ENCODE results near the gene PDILT.
A peak's percentile ranks its signal among the peaks of the same experiment; 100 is the strongest.
"Not testable (repeated sequence)": the region's sequence is repeated elsewhere in the genome, so short reads cannot be mapped to it uniquely, and the experiment has no call there.

Gene PDILT

GRCh38 chr16:20430480-20430879 lies 25.9 kb upstream of the PDILT start:
- H3K4me1 ChIP-seq (ENCODE audit: control insufficient read depth, insufficient read depth, low read length); CTCF ChIA-PET; H3K4me3 ChIP-seq (ENCODE audit: low read depth, low read length); H3K27ac ChIP-seq (ENCODE audit: extremely low read depth, low read depth, low read length); POLR2A ChIA-PET; H3K9me3 ChIP-seq (ENCODE audit: control insufficient read depth, insufficient read depth, low read depth, low read length); H3K36me3 ChIP-seq (ENCODE audit: control insufficient read depth in 2 of 2, insufficient read depth in 1 of 2, low read length in 2 of 2): not testable (repeated sequence)
- peak; percentile 61; the same call in 1 of the 2 replicates for TF ChIP-seq ZNF366 (tag by site-specific recombination; conservative IDR thresholded peaks at IDR 0.05)

- H3K36me3 ChIP-seq (ENCODE audit: control insufficient read depth in 2 of 2, insufficient read depth in 1 of 2, low read length in 2 of 2); H3K4me3 ChIP-seq (ENCODE audit: low read depth, low read length); H3K9me3 ChIP-seq (ENCODE audit: control insufficient read depth, insufficient read depth, low read depth, low read length); H3K27ac ChIP-seq (ENCODE audit: extremely low read depth, low read depth, low read length); POLR2A ChIA-PET; H3K4me1 ChIP-seq (ENCODE audit: control insufficient read depth, insufficient read depth, low read length): not testable (repeated sequence)
- CTCF ChIA-PET = interaction anchor here (0.5 kb wide), 1 partner anchor 24 kb away, joined by 3 read pairs; no protein-coding TSS in a partner anchor
Observed at GRCh38 chr16:20429499-20429898, 25.0 kb upstream of the PDILT start.

- H3K27ac ChIP-seq (ENCODE audit: extremely low read depth, low read depth, low read length); H3K4me3 ChIP-seq (ENCODE audit: low read depth, low read length); POLR2A ChIA-PET; CTCF ChIA-PET; H3K9me3 ChIP-seq (ENCODE audit: control insufficient read depth, insufficient read depth, low read depth, low read length); H3K36me3 ChIP-seq (ENCODE audit: control insufficient read depth in 2 of 2, insufficient read depth in 1 of 2, low read length in 2 of 2); H3K4me1 ChIP-seq (ENCODE audit: control insufficient read depth, insufficient read depth, low read length): not testable (repeated sequence)
Observed at GRCh38 chr16:20427401-20427797, 22.9 kb upstream of the PDILT start.

GRCh38 chr16:20424129-20424866 lies 19.8 kb upstream of the PDILT start:
- ChIA-PET CTCF (no interaction called here), POLR2A (no interaction called here)
- Histone ChIP-seq H3K4me3 (ENCODE audit: low read depth, low read length) (no peak overlapping the region), H3K27ac (ENCODE audit: extremely low read depth, low read depth, low read length) (no peak overlapping the region), H3K4me1 (ENCODE audit: control insufficient read depth, insufficient read depth, low read length) (no peaks in the 10 kb centered on the region), H3K36me3 (ENCODE audit: control insufficient read depth in 2 of 2, insufficient read depth in 1 of 2, low read length in 2 of 2) (no peaks in the 10 kb centered on the region), H3K9me3 (ENCODE audit: control insufficient read depth, insufficient read depth, low read depth, low read length) (no peaks in the 10 kb centered on the region)
- TF ChIP-seq BCL6B (tag by site-specific recombination; IDR thresholded peaks at IDR 0.05) = no peak
- no peak for TF ChIP-seq HOXC10 (CRISPR knock-in tag; IDR thresholded peaks at IDR 0.05)
- TF ChIP-seq REST (tag by site-specific recombination; IDR thresholded peaks at IDR 0.05) = peak; percentile 76

- H3K36me3 ChIP-seq (ENCODE audit: control insufficient read depth in 2 of 2, insufficient read depth in 1 of 2, low read length in 2 of 2); H3K9me3 ChIP-seq (ENCODE audit: control insufficient read depth, insufficient read depth, low read depth, low read length); H3K4me3 ChIP-seq (ENCODE audit: low read depth, low read length); H3K27ac ChIP-seq (ENCODE audit: extremely low read depth, low read depth, low read length); POLR2A ChIA-PET; CTCF ChIA-PET; H3K4me1 ChIP-seq (ENCODE audit: control insufficient read depth, insufficient read depth, low read length): not testable (repeated sequence)
Observed at GRCh38 chr16:20423772-20424128, 19.2 kb upstream of the PDILT start.

GRCh38 chr16:20421748-20422147 lies 17.2 kb upstream of the PDILT start:
- H3K27ac ChIP-seq (ENCODE audit: extremely low read depth, low read depth, low read length); H3K36me3 ChIP-seq (ENCODE audit: control insufficient read depth in 2 of 2, insufficient read depth in 1 of 2, low read length in 2 of 2); POLR2A ChIA-PET; H3K4me3 ChIP-seq (ENCODE audit: low read depth, low read length); CTCF ChIA-PET; H3K4me1 ChIP-seq (ENCODE audit: control insufficient read depth, insufficient read depth, low read length); H3K9me3 ChIP-seq (ENCODE audit: control insufficient read depth, insufficient read depth, low read depth, low read length): not testable (repeated sequence)

- H3K36me3 ChIP-seq (ENCODE audit: control insufficient read depth in 2 of 2, insufficient read depth in 1 of 2, low read length in 2 of 2); POLR2A ChIA-PET; H3K9me3 ChIP-seq (ENCODE audit: control insufficient read depth, insufficient read depth, low read depth, low read length); H3K4me3 ChIP-seq (ENCODE audit: low read depth, low read length); CTCF ChIA-PET; H3K27ac ChIP-seq (ENCODE audit: extremely low read depth, low read depth, low read length); H3K4me1 ChIP-seq (ENCODE audit: control insufficient read depth, insufficient read depth, low read length): not testable (repeated sequence)
Observed at GRCh38 chr16:20419093-20419492, 14.6 kb upstream of the PDILT start.

Measured in HEK293 (cell line).